Type B pancreatic cell (in vitro differentiated cells): ENCODE results near the gene PSMC3. TPM values are rescaled to one million over a fixed set of nuclear protein-coding genes. Genes with fewer than 3 reads are reported as not detected.
A peak's percentile ranks its signal among the peaks of the same experiment; 100 is the strongest.

Experiments used
- DNase-seq: peaks from one replicate; pipeline ENCODE4 v3.0.0; 2021; ENCODE audit warnings: mixed read lengths; ENCODE audit not compliant: unreplicated experiment; ENCODE audit errors: extremely low spot score
- H3K27ac Mint-ChIP-seq: 2 replicates; pipeline ENCODE4 v1.8.0; 2021; ENCODE audit warnings: mild to moderate bottlenecking, mixed read lengths
- H3K27me3 Mint-ChIP-seq: 2 replicates; pipeline ENCODE4 v1.8.0; 2021; ENCODE audit warnings: mixed read lengths
- H3K36me3 Mint-ChIP-seq: 2 replicates; pipeline ENCODE4 v1.8.0; 2021; ENCODE audit warnings: mixed read lengths
- H3K4me1 Mint-ChIP-seq: one replicate; pipeline ENCODE4 v1.8.0; 2021; ENCODE audit warnings: mixed read lengths; ENCODE audit not compliant: unreplicated experiment
- H3K4me3 Mint-ChIP-seq: 2 replicates; pipeline ENCODE4 v1.8.0; 2021; ENCODE audit warnings: mild to moderate bottlenecking, mixed read lengths
- H3K9me3 Mint-ChIP-seq: 2 replicates; pipeline ENCODE4 v1.8.0; 2021; ENCODE audit warnings: mixed read lengths
- total RNA-seq: library from RNA; stranded (reverse); gene quantifications from 2 replicates; pipeline ENCODE4 v1.2.1, GENCODE V29; 2021; ENCODE audit warnings: low replicate concordance
- TF ChIP-seq, protein P1 (sequence below): fragments of 200-600 bp; sonication (generic); conservative IDR thresholded peaks from 2 replicates; pipeline ENCODE4 v1.5.0; 2021; ENCODE audit warnings: antibody characterized with exemption, mild to moderate bottlenecking

The PSMC3 gene
- total RNA-seq, 1 donor from 2014 or later, result 141 TPM

DNA sequence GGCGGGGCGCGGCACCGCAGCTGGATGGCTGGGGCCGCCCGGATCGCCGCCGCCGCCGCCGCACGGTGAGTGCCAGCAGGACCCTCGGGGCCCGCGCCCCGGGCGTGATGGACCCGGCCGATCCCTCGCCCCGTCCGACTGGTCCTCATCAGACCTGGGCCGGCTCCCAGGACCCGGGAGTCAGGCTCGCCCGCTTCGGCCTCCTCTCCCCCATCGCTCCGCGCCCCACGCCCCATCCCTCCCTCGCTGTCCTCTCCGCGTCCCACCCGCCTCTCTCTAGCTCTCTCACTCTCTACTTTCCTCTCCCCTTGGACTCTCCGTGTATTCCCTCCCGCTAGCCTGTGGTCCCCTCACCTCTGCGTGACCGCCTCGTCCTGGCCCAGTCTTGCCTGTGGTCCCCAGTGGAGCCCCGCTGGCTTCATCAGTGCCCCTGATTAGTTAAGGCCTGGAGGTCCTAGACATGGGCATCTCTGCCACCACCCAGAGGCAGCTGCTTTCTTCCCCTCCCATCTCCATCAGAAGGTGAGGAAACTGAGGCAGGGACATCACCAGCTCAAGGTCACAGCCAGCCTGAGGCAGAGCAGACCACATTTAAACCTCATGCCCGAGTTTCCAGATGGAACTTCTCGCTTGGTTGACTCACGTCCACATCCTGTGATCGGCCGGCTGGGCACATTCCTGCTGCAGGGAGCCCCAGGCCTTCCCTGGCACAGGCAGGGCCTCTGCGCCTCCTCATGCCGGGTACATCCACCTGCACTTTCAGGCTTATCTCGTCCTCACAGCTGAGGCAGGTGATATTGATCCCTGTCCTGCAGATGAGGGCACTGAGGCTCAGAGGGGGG, 17.4 kb downstream of the PSMC3 start:
- Mint-ChIP-seq H3K27ac (peak overlapping the region; percentile 85), H3K27me3 (no peaks in the 10 kb centered on the region), H3K9me3 (no peaks in the 10 kb centered on the region), H3K4me1 (peaks cover 4% of the 10 kb centered on the region), H3K36me3 (peaks cover 2% of the 10 kb centered on the region), H3K4me3 (peak overlapping the region; percentile 95)
- TF ChIP-seq, protein P1, sequence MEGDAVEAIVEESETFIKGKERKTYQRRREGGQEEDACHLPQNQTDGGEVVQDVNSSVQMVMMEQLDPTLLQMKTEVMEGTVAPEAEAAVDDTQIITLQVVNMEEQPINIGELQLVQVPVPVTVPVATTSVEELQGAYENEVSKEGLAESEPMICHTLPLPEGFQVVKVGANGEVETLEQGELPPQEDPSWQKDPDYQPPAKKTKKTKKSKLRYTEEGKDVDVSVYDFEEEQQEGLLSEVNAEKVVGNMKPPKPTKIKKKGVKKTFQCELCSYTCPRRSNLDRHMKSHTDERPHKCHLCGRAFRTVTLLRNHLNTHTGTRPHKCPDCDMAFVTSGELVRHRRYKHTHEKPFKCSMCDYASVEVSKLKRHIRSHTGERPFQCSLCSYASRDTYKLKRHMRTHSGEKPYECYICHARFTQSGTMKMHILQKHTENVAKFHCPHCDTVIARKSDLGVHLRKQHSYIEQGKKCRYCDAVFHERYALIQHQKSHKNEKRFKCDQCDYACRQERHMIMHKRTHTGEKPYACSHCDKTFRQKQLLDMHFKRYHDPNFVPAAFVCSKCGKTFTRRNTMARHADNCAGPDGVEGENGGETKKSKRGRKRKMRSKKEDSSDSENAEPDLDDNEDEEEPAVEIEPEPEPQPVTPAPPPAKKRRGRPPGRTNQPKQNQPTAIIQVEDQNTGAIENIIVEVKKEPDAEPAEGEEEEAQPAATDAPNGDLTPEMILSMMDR, result no peak
- no peak for DNase-seq

GRCh38 chr11:47407746-47408590, 18.3 kb downstream of the PSMC3 start, which contains the start of gene SLC39A13:
SLC39A13 (plus strand) TSS chr11:47408590; CDS start chr11:47410095, 1,505 bp downstream.
- H3K36me3 Mint-ChIP-seq, result no peaks in the 10 kb centered on the region
- H3K4me3 Mint-ChIP-seq, result peak within 1 kb of the TSS; percentile 95
- no peaks in the 10 kb centered on the region for H3K27me3 Mint-ChIP-seq
- peak within 1 kb of the TSS; percentile 94 for H3K27ac Mint-ChIP-seq
- TF ChIP-seq, protein P1, result peak; percentile 93
- DNase-seq, result peak; percentile 98
- no peaks in the 10 kb centered on the region for H3K9me3 Mint-ChIP-seq
- H3K4me1 Mint-ChIP-seq, result peaks cover 4% of the 10 kb centered on the region

DNA sequence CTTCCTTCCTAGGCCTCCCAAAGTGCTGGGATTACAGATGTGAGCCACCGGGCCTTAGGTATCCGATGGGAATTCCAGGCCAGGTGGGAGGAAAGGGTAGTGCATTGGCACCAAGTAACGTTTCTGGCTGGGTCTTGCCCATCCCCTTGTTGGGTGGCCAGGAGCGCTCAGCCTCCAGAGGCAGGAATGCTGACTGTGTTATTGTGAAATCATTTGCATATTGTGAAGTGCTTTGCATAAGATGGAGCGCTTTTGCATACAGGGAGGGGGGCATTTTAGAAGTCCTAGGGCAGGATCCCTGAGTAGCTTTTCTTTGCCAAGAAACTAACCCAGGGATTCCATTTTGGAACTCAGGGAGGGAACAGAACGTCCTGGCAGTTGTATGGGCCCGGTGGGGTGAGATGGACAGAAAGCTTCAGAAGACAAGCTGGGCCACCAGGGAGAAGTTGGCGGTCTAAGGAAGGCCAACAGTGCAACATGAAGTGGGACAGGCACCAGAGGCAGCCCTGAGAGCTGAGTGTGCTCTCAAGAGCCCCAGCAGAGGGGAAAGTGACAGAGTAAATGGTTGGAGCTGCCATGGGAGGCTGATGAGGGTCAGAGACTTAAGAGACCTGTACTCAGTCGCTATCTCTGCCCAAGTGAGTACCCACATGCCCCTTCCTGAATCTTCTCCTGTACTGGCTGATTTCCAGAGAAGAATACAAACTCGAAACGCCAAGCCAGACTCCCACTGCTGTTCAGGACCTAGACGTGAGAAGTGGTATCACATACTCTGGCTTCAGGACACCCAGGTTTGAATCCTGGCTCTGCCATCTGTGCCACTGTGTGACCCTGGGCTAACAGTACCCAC, 19.1 kb downstream of the PSMC3 start:
- Mint-ChIP-seq H3K4me3 (peak overlapping the region; percentile 93), H3K9me3 (no peaks in the 10 kb centered on the region), H3K36me3 (no peaks in the 10 kb centered on the region), H3K27ac (peak overlapping the region; percentile 94), H3K27me3 (no peaks in the 10 kb centered on the region), H3K4me1 (peaks cover 4% of the 10 kb centered on the region)
- DNase-seq, result no peak
- TF ChIP-seq, protein P1, result peak; percentile 22

GRCh38 chr11:47403571-47403970, 22.7 kb downstream of the PSMC3 start:
- H3K27me3 Mint-ChIP-seq, result no peaks in the 10 kb centered on the region
- no peak for DNase-seq
- peaks cover 13% of the 10 kb centered on the region for H3K4me1 Mint-ChIP-seq
- H3K9me3 Mint-ChIP-seq, result no peaks in the 10 kb centered on the region
- H3K36me3 Mint-ChIP-seq, result no peaks in the 10 kb centered on the region
- TF ChIP-seq, protein P1, result no peak
- H3K4me3 Mint-ChIP-seq, result no peak overlapping the region
- H3K27ac Mint-ChIP-seq, result no peak overlapping the region

- Mint-ChIP-seq H3K36me3 (no peaks in the 10 kb centered on the region), H3K9me3 (no peaks in the 10 kb centered on the region), H3K4me3 (no peak overlapping the region), H3K27ac (no peak overlapping the region), H3K4me1 (peaks cover 13% of the 10 kb centered on the region), H3K27me3 (no peaks in the 10 kb centered on the region)
- DNase-seq, result no peak
- TF ChIP-seq, protein P1, result no peak
Measured at GRCh38 chr11:47403135-47403534, 23.1 kb downstream of the PSMC3 start.
